IMR-90 (cell line): Measurements from ENCODE around the gene OARD1.

Experiments
- BHLHE40 ChIP-seq: fragments of 150-350 bp; IDR thresholded peaks from 2 replicates; pipeline ENCODE4 v1.6.1; 2016; ENCODE audit warnings: mild to moderate bottlenecking, low read depth, low read length
- CEBPB ChIP-seq: IDR thresholded peaks from 2 replicates; pipeline ENCODE4 v1.6.1; 2012; ENCODE audit warnings: low read depth, low read length, improper control_type of control experiment
- CHD1 ChIP-seq: IDR thresholded peaks from 2 replicates; pipeline ENCODE4 v1.6.1; 2012; ENCODE audit warnings: low read depth, low read length, improper control_type of control experiment
- CTCF ChIP-seq: conservative IDR thresholded peaks from 2 replicates; pipeline ENCODE4 v1.5.1; 2012; ENCODE audit warnings: mild to moderate bottlenecking, low read depth, low read length, improper control_type of control experiment
- MAFK ChIP-seq: IDR thresholded peaks from 2 replicates; pipeline ENCODE4 v1.6.1; 2012; ENCODE audit warnings: low read depth, low read length, improper control_type of control experiment
- MAZ ChIP-seq: IDR thresholded peaks from 2 replicates; pipeline ENCODE4 v1.6.1; 2012; ENCODE audit warnings: low read depth, mild to moderate bottlenecking, low read length, improper control_type of control experiment, moderate library complexity, borderline replicate concordance
- MXI1 ChIP-seq: IDR thresholded peaks from 2 replicates; pipeline ENCODE4 v1.6.1; 2012; ENCODE audit warnings: low read depth, mild to moderate bottlenecking, low read length, moderate library complexity, borderline replicate concordance
- POLR2A ChIP-seq: IDR thresholded peaks from 2 replicates; pipeline ENCODE4 v1.6.1; 2012; ENCODE audit warnings: mild to moderate bottlenecking, low read depth, low read length
- RAD21 ChIP-seq: IDR thresholded peaks from 2 replicates; pipeline ENCODE4 v1.6.1; 2012; ENCODE audit warnings: low read length, improper control_type of control experiment
- RCOR1 ChIP-seq: IDR thresholded peaks from 2 replicates; pipeline ENCODE4 v1.6.1; 2012; ENCODE audit warnings: mild to moderate bottlenecking, low read length, improper control_type of control experiment; ENCODE audit not compliant: insufficient replicate concordance
- RFX5 ChIP-seq: IDR thresholded peaks from 2 replicates; pipeline ENCODE4 v1.8.0; 2012; ENCODE audit warnings: low read depth, mild to moderate bottlenecking, low read length, moderate library complexity
- SMC3 ChIP-seq: fragments of 150-350 bp; IDR thresholded peaks from 2 replicates; pipeline ENCODE4 v1.6.1; 2016; ENCODE audit warnings: low read depth, mild to moderate bottlenecking, antibody characterized with exemption, low read length, moderate library complexity
- USF2 ChIP-seq: fragments of 150-350 bp; IDR thresholded peaks from 2 replicates; pipeline ENCODE4 v1.6.1; 2017; ENCODE audit warnings: mild to moderate bottlenecking, antibody characterized with exemption, low read length, low read depth

- TF ChIP-seq CTCF (no peak), CHD1 (no peak), MAZ (no peak), USF2 (no peak), RAD21 (no peak), POLR2A (no peak), SMC3 (no peak), MAFK (no peak), CEBPB (no peak), RFX5 (no peak), MXI1 (no peak), RCOR1 (no peak), BHLHE40 (no peak)
Observed at GRCh38 chr6:41022294-41022693, 49.9 kb downstream of the OARD1 start.
